WTC11 (cell line): Measurements from ENCODE around the gene PTPRN2. TPM values are rescaled to one million over a fixed set of nuclear protein-coding genes. Genes with fewer than 3 reads are reported as not detected.

Source experiments
- ATAC-seq: fragments of 200-7000 bp; cut with Tn5 transposase; 2 replicates; pipeline ENCODE4 v1.10.0; 2021; ENCODE audit warnings: mild to moderate bottlenecking, moderate library complexity
- CTCF ChIA-PET: fragments of 300-600 bp; sonication (Branson Sonifier 250); formaldehyde crosslinking; loops from one replicate; lab custom pipeline; 2021; ENCODE audit warnings: antibody characterized with exemption; lab: Charles Lee
- POLR2A ChIA-PET: fragments of 350-600 bp; sonication (Branson Sonifier 250); formaldehyde crosslinking; loops from one replicate; lab custom pipeline; 2021; ENCODE audit warnings: antibody characterized with exemption; lab: Charles Lee
- DNase-seq: peaks from one replicate; pipeline ENCODE4 v3.0.0; 2021; ENCODE audit warnings: low spot score
- H3K27ac Mint-ChIP-seq: 2 replicates; pipeline ENCODE4 v1.8.0; 2021; ENCODE audit warnings: mixed read lengths
- H3K27me3 Mint-ChIP-seq: 2 replicates; pipeline ENCODE4 v1.8.0; 2021; ENCODE audit warnings: low read depth, mild to moderate bottlenecking, moderate library complexity, mixed read lengths
- H3K36me3 Mint-ChIP-seq: 2 replicates; pipeline ENCODE4 v1.8.0; 2021; ENCODE audit warnings: mixed read lengths
- H3K4me1 Mint-ChIP-seq: 2 replicates; pipeline ENCODE4 v1.8.0; 2022; ENCODE audit warnings: mixed read lengths
- H3K4me3 Mint-ChIP-seq: 2 replicates; pipeline ENCODE4 v1.8.0; 2021; ENCODE audit warnings: mild to moderate bottlenecking, moderate library complexity, mixed read lengths
- H3K9me3 Mint-ChIP-seq: 2 replicates; pipeline ENCODE4 v1.8.0; 2021; ENCODE audit warnings: mixed read lengths
- FOXJ3 ChIP-seq: sonication (generic); formaldehyde crosslinking; IDR thresholded peaks from 2 replicates; pipeline ENCODE4 v1.9.0; 2021; ENCODE audit warnings: missing genetic modification reagents, mild to moderate bottlenecking, borderline replicate concordance
- GRHL2 ChIP-seq: fragments of 250-450 bp; sonication (Bioruptor Pico); IDR thresholded peaks from 2 replicates; pipeline ENCODE4 v1.8.0; 2022; ENCODE audit warnings: mild to moderate bottlenecking, moderate library complexity; ENCODE audit not compliant: insufficient replicate concordance, severe bottlenecking
- MLX ChIP-seq: sonication (generic); formaldehyde crosslinking; IDR thresholded peaks from 2 replicates; pipeline ENCODE4 v1.8.1; 2023; ENCODE audit warnings: mild to moderate bottlenecking, missing genetic modification reagents, moderate library complexity
- NFATC4 ChIP-seq: fragments of 250-450 bp; sonication (Bioruptor Pico); IDR thresholded peaks from 2 replicates; pipeline ENCODE4 v1.9.0; 2021; ENCODE audit warnings: mild to moderate bottlenecking
- NFYB ChIP-seq: sonication (generic); formaldehyde crosslinking; conservative IDR thresholded peaks from 2 replicates; pipeline ENCODE4 v1.8.0; 2022; ENCODE audit warnings: low read depth, missing genetic modification reagents
- NR1H2 ChIP-seq: sonication (generic); formaldehyde crosslinking; IDR thresholded peaks from 2 replicates; pipeline ENCODE4 v1.9.0; 2021; ENCODE audit warnings: mild to moderate bottlenecking, moderate library complexity, missing genetic modification reagents
- NR3C1 ChIP-seq: sonication (generic); formaldehyde crosslinking; conservative IDR thresholded peaks from 2 replicates; pipeline ENCODE4 v1.8.1; 2023; ENCODE audit warnings: low read depth, mild to moderate bottlenecking, missing genetic modification reagents
- SMAD3 ChIP-seq: sonication (generic); formaldehyde crosslinking; IDR thresholded peaks from 2 replicates; pipeline ENCODE4 v1.8.0; 2022; ENCODE audit warnings: missing genetic modification reagents, mild to moderate bottlenecking, borderline replicate concordance
- TCF7 ChIP-seq: sonication (generic); formaldehyde crosslinking; IDR thresholded peaks from 2 replicates; pipeline ENCODE4 v1.8.0; 2022; ENCODE audit warnings: mild to moderate bottlenecking, low read depth, missing genetic modification reagents, moderate library complexity
- TEAD1 ChIP-seq: sonication (generic); formaldehyde crosslinking; IDR thresholded peaks from 2 replicates; pipeline ENCODE4 v1.8.0; 2022; ENCODE audit warnings: mild to moderate bottlenecking, missing genetic modification reagents
- TP53 ChIP-seq: sonication (generic); formaldehyde crosslinking; IDR thresholded peaks from 2 replicates; pipeline ENCODE4 v1.8.1; 2023; ENCODE audit warnings: mild to moderate bottlenecking, missing genetic modification reagents
- ZNF396 ChIP-seq: fragments of 250-450 bp; sonication (Bioruptor Pico); IDR thresholded peaks from 2 replicates; pipeline ENCODE4 v1.8.0; 2021; ENCODE audit warnings: mild to moderate bottlenecking, moderate library complexity, borderline replicate concordance
- ZNF423 ChIP-seq: fragments of 250-450 bp; sonication (Bioruptor Pico); IDR thresholded peaks from 2 replicates; pipeline ENCODE4 v2.1.2; 2022; ENCODE audit warnings: mild to moderate bottlenecking, moderate library complexity
- total RNA-seq: library from RNA; stranded (reverse); gene quantifications from 3 replicates; pipeline ENCODE4 v1.2.3, GENCODE V29; 2021
- TF ChIP-seq, protein P1 (sequence below): sonication (generic); formaldehyde crosslinking; IDR thresholded peaks from 2 replicates; pipeline ENCODE4 v1.8.1; 2023; ENCODE audit warnings: mild to moderate bottlenecking, missing genetic modification reagents
- TF ChIP-seq, protein P2 (sequence below): fragments of 250-450 bp; sonication (Bioruptor Pico); IDR thresholded peaks from 2 replicates; pipeline ENCODE4 v1.9.0; 2021; ENCODE audit warnings: mild to moderate bottlenecking
- TF ChIP-seq, protein P3 (sequence below): sonication (generic); formaldehyde crosslinking; IDR thresholded peaks from 2 replicates; pipeline ENCODE4 v1.8.1; 2022; ENCODE audit warnings: mild to moderate bottlenecking, moderate library complexity, missing genetic modification reagents
- TF ChIP-seq, protein P4 (sequence below): sonication (generic); formaldehyde crosslinking; IDR thresholded peaks from 2 replicates; pipeline ENCODE4 v1.8.1; 2022; ENCODE audit warnings: low read depth, missing genetic modification reagents, borderline replicate concordance
- TF ChIP-seq, protein P5 (sequence below): fragments of 250-450 bp; sonication (Bioruptor Pico); IDR thresholded peaks from 2 replicates; pipeline ENCODE4 v1.9.0; 2021; ENCODE audit warnings: mild to moderate bottlenecking, borderline replicate concordance

PTPRN2 gene
- total RNA-seq, 1 experiment from 2014 or later = 4.7 TPM

- H3K4me3 Mint-ChIP-seq = no peak overlapping the region
- CTCF ChIA-PET = interaction anchor here (0.9 kb wide), 1 partner anchor 32 kb away, joined by 3 read pairs; no protein-coding TSS in a partner anchor
- ATAC-seq (no peak), DNase-seq (no peak)
- POLR2A ChIA-PET = no interaction called here
- H3K36me3 Mint-ChIP-seq = peaks cover 22% of the 10 kb centered on the region; the same call in 1 of the 2 replicates
- H3K27me3 Mint-ChIP-seq = peaks cover 4% of the 10 kb centered on the region
- H3K4me1 Mint-ChIP-seq = peaks cover 44% of the 10 kb centered on the region
- TF ChIP-seq NR1H2 (CRISPR knock-in tag) (no peak), NFATC4 (CRISPR knock-in tag) (no peak)
- H3K9me3 Mint-ChIP-seq = peaks cover 26% of the 10 kb centered on the region
- H3K27ac Mint-ChIP-seq = no peak overlapping the region
Measured at GRCh38 chr7:158011941-158012340, 575.7 kb downstream of the PTPRN2 start.

DNA sequence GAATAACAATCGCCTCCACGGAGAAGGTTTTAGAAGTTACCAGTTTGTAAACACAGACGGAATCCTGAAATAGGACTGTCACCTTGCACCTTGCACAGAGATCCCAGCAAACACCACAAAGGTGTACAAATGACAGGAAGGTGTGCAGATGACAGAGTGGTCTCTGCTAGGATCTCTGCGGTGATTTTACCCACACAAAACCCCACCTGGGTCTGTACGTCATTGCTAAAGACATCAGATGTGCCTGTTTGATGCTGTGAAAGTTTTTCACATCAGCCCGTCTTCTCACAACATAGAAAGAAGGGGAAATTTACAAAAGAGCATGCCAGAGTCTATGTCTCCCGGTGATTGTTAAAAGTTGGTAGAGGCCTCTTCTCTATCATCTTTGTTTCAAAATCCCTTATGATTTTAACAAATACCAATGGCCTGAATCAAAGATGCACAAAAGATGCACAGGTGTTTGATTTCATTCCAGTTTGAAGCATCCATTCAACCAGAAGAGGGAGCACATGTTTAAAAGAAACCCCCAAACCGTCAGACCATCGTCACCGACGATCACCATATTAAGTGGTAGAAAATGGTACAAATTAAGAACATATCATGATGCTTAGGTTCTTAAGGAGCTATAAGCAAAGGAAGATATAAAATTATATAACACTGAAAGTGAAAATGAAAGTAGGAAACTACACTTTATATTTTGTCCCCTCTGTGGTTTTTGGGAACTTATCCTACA lies 576.5 kb downstream of the PTPRN2 start:
- peaks cover 23% of the 10 kb centered on the region for H3K9me3 Mint-ChIP-seq
- peak overlapping the region; percentile 75 for H3K27ac Mint-ChIP-seq
- DNase-seq (no peak), ATAC-seq (no peak)
- ChIA-PET CTCF (no interaction called here), POLR2A (no interaction called here)
- peaks cover 23% of the 10 kb centered on the region; the same call in 1 of the 2 replicates for H3K36me3 Mint-ChIP-seq
- peak overlapping the region; percentile 14; the same call in 1 of the 2 replicates for H3K4me3 Mint-ChIP-seq
- peaks cover 44% of the 10 kb centered on the region for H3K4me1 Mint-ChIP-seq
- TF ChIP-seq MLX = no peak
- TF ChIP-seq FOXJ3 (CRISPR knock-in tag) = no peak
- TF ChIP-seq, protein P1, sequence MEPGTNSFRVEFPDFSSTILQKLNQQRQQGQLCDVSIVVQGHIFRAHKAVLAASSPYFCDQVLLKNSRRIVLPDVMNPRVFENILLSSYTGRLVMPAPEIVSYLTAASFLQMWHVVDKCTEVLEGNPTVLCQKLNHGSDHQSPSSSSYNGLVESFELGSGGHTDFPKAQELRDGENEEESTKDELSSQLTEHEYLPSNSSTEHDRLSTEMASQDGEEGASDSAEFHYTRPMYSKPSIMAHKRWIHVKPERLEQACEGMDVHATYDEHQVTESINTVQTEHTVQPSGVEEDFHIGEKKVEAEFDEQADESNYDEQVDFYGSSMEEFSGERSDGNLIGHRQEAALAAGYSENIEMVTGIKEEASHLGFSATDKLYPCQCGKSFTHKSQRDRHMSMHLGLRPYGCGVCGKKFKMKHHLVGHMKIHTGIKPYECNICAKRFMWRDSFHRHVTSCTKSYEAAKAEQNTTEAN (CRISPR knock-in tag) = peak; percentile 56; the same call in 1 of the 2 replicates
- TF ChIP-seq GRHL2 (CRISPR knock-in tag) = no peak
- TF ChIP-seq, all 79 proteins: peak for 1
- H3K27me3 Mint-ChIP-seq = peaks cover 4% of the 10 kb centered on the region

- Mint-ChIP-seq H3K27me3 (peaks cover 4% of the 10 kb centered on the region), H3K9me3 (peaks cover 27% of the 10 kb centered on the region), H3K4me1 (peaks cover 54% of the 10 kb centered on the region)
- TF ChIP-seq GRHL2 (CRISPR knock-in tag) (no peak), TP53 (CRISPR knock-in tag) (no peak), ZNF423 (CRISPR knock-in tag) (no peak), NFYB (CRISPR knock-in tag) (no peak), TCF7 (no peak), SMAD3 (CRISPR knock-in tag) (no peak), NFATC4 (CRISPR knock-in tag) (no peak), ZNF396 (CRISPR knock-in tag) (no peak), TEAD1 (CRISPR knock-in tag) (no peak), NR3C1 (no peak)
- TF ChIP-seq, protein P2, sequence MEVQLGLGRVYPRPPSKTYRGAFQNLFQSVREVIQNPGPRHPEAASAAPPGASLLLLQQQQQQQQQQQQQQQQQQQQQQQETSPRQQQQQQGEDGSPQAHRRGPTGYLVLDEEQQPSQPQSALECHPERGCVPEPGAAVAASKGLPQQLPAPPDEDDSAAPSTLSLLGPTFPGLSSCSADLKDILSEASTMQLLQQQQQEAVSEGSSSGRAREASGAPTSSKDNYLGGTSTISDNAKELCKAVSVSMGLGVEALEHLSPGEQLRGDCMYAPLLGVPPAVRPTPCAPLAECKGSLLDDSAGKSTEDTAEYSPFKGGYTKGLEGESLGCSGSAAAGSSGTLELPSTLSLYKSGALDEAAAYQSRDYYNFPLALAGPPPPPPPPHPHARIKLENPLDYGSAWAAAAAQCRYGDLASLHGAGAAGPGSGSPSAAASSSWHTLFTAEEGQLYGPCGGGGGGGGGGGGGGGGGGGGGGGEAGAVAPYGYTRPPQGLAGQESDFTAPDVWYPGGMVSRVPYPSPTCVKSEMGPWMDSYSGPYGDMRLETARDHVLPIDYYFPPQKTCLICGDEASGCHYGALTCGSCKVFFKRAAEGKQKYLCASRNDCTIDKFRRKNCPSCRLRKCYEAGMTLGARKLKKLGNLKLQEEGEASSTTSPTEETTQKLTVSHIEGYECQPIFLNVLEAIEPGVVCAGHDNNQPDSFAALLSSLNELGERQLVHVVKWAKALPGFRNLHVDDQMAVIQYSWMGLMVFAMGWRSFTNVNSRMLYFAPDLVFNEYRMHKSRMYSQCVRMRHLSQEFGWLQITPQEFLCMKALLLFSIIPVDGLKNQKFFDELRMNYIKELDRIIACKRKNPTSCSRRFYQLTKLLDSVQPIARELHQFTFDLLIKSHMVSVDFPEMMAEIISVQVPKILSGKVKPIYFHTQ (CRISPR knock-in tag) = no peak
- TF ChIP-seq, protein P3, sequence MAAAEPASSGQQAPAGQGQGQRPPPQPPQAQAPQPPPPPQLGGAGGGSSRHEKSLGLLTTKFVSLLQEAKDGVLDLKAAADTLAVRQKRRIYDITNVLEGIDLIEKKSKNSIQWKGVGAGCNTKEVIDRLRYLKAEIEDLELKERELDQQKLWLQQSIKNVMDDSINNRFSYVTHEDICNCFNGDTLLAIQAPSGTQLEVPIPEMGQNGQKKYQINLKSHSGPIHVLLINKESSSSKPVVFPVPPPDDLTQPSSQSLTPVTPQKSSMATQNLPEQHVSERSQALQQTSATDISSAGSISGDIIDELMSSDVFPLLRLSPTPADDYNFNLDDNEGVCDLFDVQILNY = no peak
- TF ChIP-seq, protein P4, sequence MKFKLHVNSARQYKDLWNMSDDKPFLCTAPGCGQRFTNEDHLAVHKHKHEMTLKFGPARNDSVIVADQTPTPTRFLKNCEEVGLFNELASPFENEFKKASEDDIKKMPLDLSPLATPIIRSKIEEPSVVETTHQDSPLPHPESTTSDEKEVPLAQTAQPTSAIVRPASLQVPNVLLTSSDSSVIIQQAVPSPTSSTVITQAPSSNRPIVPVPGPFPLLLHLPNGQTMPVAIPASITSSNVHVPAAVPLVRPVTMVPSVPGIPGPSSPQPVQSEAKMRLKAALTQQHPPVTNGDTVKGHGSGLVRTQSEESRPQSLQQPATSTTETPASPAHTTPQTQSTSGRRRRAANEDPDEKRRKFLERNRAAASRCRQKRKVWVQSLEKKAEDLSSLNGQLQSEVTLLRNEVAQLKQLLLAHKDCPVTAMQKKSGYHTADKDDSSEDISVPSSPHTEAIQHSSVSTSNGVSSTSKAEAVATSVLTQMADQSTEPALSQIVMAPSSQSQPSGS (CRISPR knock-in tag) = no peak
- TF ChIP-seq, protein P5, sequence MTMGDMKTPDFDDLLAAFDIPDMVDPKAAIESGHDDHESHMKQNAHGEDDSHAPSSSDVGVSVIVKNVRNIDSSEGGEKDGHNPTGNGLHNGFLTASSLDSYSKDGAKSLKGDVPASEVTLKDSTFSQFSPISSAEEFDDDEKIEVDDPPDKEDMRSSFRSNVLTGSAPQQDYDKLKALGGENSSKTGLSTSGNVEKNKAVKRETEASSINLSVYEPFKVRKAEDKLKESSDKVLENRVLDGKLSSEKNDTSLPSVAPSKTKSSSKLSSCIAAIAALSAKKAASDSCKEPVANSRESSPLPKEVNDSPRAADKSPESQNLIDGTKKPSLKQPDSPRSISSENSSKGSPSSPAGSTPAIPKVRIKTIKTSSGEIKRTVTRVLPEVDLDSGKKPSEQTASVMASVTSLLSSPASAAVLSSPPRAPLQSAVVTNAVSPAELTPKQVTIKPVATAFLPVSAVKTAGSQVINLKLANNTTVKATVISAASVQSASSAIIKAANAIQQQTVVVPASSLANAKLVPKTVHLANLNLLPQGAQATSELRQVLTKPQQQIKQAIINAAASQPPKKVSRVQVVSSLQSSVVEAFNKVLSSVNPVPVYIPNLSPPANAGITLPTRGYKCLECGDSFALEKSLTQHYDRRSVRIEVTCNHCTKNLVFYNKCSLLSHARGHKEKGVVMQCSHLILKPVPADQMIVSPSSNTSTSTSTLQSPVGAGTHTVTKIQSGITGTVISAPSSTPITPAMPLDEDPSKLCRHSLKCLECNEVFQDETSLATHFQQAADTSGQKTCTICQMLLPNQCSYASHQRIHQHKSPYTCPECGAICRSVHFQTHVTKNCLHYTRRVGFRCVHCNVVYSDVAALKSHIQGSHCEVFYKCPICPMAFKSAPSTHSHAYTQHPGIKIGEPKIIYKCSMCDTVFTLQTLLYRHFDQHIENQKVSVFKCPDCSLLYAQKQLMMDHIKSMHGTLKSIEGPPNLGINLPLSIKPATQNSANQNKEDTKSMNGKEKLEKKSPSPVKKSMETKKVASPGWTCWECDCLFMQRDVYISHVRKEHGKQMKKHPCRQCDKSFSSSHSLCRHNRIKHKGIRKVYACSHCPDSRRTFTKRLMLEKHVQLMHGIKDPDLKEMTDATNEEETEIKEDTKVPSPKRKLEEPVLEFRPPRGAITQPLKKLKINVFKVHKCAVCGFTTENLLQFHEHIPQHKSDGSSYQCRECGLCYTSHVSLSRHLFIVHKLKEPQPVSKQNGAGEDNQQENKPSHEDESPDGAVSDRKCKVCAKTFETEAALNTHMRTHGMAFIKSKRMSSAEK (CRISPR knock-in tag) = no peak
Measured at GRCh38 chr7:158009886-158010285, 577.7 kb downstream of the PTPRN2 start.

More at GRCh38 chr7:158009886-158010285, 577.7 kb downstream of the PTPRN2 start:
- Mint-ChIP-seq H3K36me3 (peaks cover 26% of the 10 kb centered on the region; the same call in 1 of the 2 replicates), H3K4me3 (no peak overlapping the region), H3K27ac (peak overlapping the region; percentile 59)
- DNase-seq (no peak), ATAC-seq (peak; percentile 50)
- ChIA-PET POLR2A (no interaction called here), CTCF (no interaction called here)
